Adrenal gland (tissue), 12 donors: ENCODE data around the gene SACM1L. TPM values are rescaled to one million over a fixed set of nuclear protein-coding genes. Genes with fewer than 3 reads are reported as not detected.

Source experiments
- DNase-seq, 7 donors: peaks; one replicate each; pipeline ENCODE4 v3.0.0-alpha.2; 2019 to 2020
- H3K27ac ChIP-seq, 5 donors: fragments of 200-600 bp; sonication (generic) in 4 of 5; 1 replicate in 3 of 5; 2 replicates in 2 of 5; pipeline versions ENCODE4 v1.5.1 to v1.8.0; 2016 to 2020; ENCODE audit warnings: mild to moderate bottlenecking in 1 of 5
- H3K27me3 ChIP-seq: fragments of 200-600 bp; 2 replicates; pipeline ENCODE4 v1.8.0; 2021
- H3K36me3 ChIP-seq, 2 donors: fragments of 200-600 bp; replicated peaks in 1 of 2; 1 replicate in 1 of 2; 2 replicates in 1 of 2; pipeline versions ENCODE4 v1.5.1 to v1.8.0; 2018 to 2022
- H3K4me1 ChIP-seq, 2 donors: fragments of 200-600 bp; replicated peaks in 1 of 2; 1 replicate in 1 of 2; 2 replicates in 1 of 2; pipeline versions ENCODE4 v1.5.1 to v1.8.0; 2018 to 2021
- H3K4me3 ChIP-seq, 4 donors: fragments of 200-600 bp; sonication (generic) in 3 of 4; one replicate each; pipeline ENCODE4 v1.5.1; 2016 to 2018
- H3K9me3 ChIP-seq, 3 donors: fragments of 200-600 bp; sonication (generic) in 1 of 3; replicated peaks in 1 of 3; 1 replicate in 2 of 3; 2 replicates in 1 of 3; pipeline versions ENCODE4 v1.5.1 to v1.8.0; 2016 to 2021
- CTCF ChIP-seq, 6 experiments: fragments of 450-650 bp in 4 of 6; fragments of 200-600 bp in 2 of 6; sonication (generic) in 1 of 6; IDR thresholded peaks; 1 replicate in 5 of 6; 2 replicates in 1 of 6; pipeline versions ENCODE4 v1.5.1 to v1.8.0; 2016 to 2021; ENCODE audit warnings: antibody characterized with exemption in 6 of 6, mild to moderate bottlenecking in 2 of 6, moderate library complexity in 1 of 6
- POLR2A ChIP-seq, 2 donors: fragments of 450-650 bp; IDR thresholded peaks; one replicate each; pipeline ENCODE4 v1.6.1; 2017; ENCODE audit warnings: antibody characterized with exemption in 2 of 2, mild to moderate bottlenecking in 2 of 2, moderate library complexity in 1 of 2
- WGBS, 4 donors: extraction: QIAGEN DNeasy Blood & Tissue Kit in 2 of 4; methylation state at CpG; one replicate each; pipeline versions ENCODE4 v1.1.5 to v1.1.7; 2013 to 2017; 5-methylcytosine and 5-hydroxymethylcytosine counted together
- intact Hi-C, 2 donors: fragments of 100-400 bp; cut with DNase I; formaldehyde crosslinking; loops; one replicate each; pipeline versions ENCODE4 v1.14.1 to v1.15.0; 2022 to 2023
- polyA plus RNA-seq, 3 donors: library from polyadenylated mRNA; stranded (reverse); fragments of 200-250 nt in 2 of 3; fragments of 350-450 nt in 1 of 3; fragmentation: Illumina TruSeq in 1 of 3; extraction: RNeasy Lipid Tissue Mini Kit (QIAGEN cat#74804) in 1 of 3; gene quantifications; one replicate each; pipeline ENCODE4 v1.2.3, GENCODE V29; 2013 to 2014
- total RNA-seq, 9 donors: library from RNA; depleted of rRNA in 4 of 9; stranded (reverse); fragments of >200 nt in 4 of 9; fragments of 120-200 nt in 1 of 9; fragmentation: NEBNext Ultra II Directional in 1 of 9; extraction: Animal tissue kit (Norgen Biotek cat#: 25700) in 1 of 9; gene quantifications; one replicate each; pipeline versions ENCODE4 v1.1.0 to v1.2.4, GENCODE V29; 2013 to 2023
- donor health status: healthy with polysubstance abuse.
- donor health status: Bipolar disorder and iron deficiency.
- donor health status: DM: yes; HTN: yes; CAD: no.
- donor health status: DM: no; HTN: no; CAD: no.
- donor health status: DM: no; HTN: no; CAD: no.
- donor health status: DM: yes; HTN: yes; CAD: no.

Gene SACM1L
- total and polyA plus RNA-seq, 12 donors: 22.5 to 63.2 (median 44.8) TPM

GRCh38 chr3:45719655-45720487, 30.7 kb downstream of the SACM1L start:
- intact Hi-C loops: no loop called here
- Histone ChIP-seq H3K36me3 (peaks cover 0 to 21% of the 10 kb centered on the region in 2 donors), H3K27me3 (no peaks in the 10 kb centered on the region), H3K4me3 (no peak overlapping the region), H3K9me3 (no peaks in the 10 kb centered on the region), H3K4me1 (no peaks in the 10 kb centered on the region), H3K27ac (no peak overlapping the region)
- TF ChIP-seq CTCF (IDR thresholded peaks at IDR 0.05) (no peak), POLR2A (IDR thresholded peaks at IDR 0.05) (no peak)
- no peak for DNase-seq
- 75 to 85% (median 83%) methylated on average over 3 of the region's 3 CpGs for WGBS, 4 donors

- H3K27me3 ChIP-seq: no peaks in the 10 kb centered on the region
- DNase-seq: no peak
- no peak overlapping the region for H3K4me3 ChIP-seq
- intact Hi-C loops: no loop called here
- TF ChIP-seq POLR2A (IDR thresholded peaks at IDR 0.05): no peak
- no peak for TF ChIP-seq CTCF (IDR thresholded peaks at IDR 0.05)
- no peak overlapping the region for H3K27ac ChIP-seq
- 77 to 89% (median 80%) methylated on average over 3 of the region's 3 CpGs for WGBS, 4 donors
- H3K36me3 ChIP-seq: peaks cover 0 to 13% of the 10 kb centered on the region in 2 donors
- H3K4me1 ChIP-seq: no peaks in the 10 kb centered on the region
- no peaks in the 10 kb centered on the region for H3K9me3 ChIP-seq
Observed at GRCh38 chr3:45724911-45725310, 35.7 kb downstream of the SACM1L start.

GRCh38 chr3:45729614-45730013, 40.4 kb downstream of the SACM1L start:
- H3K9me3 ChIP-seq: no peaks in the 10 kb centered on the region
- TF ChIP-seq CTCF (IDR thresholded peaks at IDR 0.05) (no peak), POLR2A (IDR thresholded peaks at IDR 0.05) (no peak)
- H3K36me3 ChIP-seq: peaks cover 0 to 33% of the 10 kb centered on the region in 2 donors

GRCh38 chr3:45730409-45731154, 41.4 kb downstream of the SACM1L start:
- peaks cover 0 to 42% of the 10 kb centered on the region in 2 donors for H3K36me3 ChIP-seq
- 85 to 97% (median 89%) methylated on average over 4 of the region's 4 CpGs for WGBS, 4 donors
- no peak overlapping the region for H3K4me3 ChIP-seq
- intact Hi-C loops: no loop called here
- H3K27me3 ChIP-seq: no peaks in the 10 kb centered on the region
- DNase-seq: no peak
- no peaks in the 10 kb centered on the region for H3K4me1 ChIP-seq
- no peak overlapping the region for H3K27ac ChIP-seq
- no peaks in the 10 kb centered on the region for H3K9me3 ChIP-seq
- TF ChIP-seq CTCF (IDR thresholded peaks at IDR 0.05): no peak
- no peak for TF ChIP-seq POLR2A (IDR thresholded peaks at IDR 0.05)

More at GRCh38 chr3:45729614-45730013, 40.4 kb downstream of the SACM1L start:
- WGBS, 4 donors: 73 to 98% (median 93%) methylated on average over 2 of the region's 2 CpGs
- intact Hi-C loops: no loop called here
- no peak overlapping the region for H3K27ac ChIP-seq
- no peak for DNase-seq
- no peaks in the 10 kb centered on the region for H3K4me1 ChIP-seq
- H3K27me3 ChIP-seq: no peaks in the 10 kb centered on the region
- H3K4me3 ChIP-seq: no peak overlapping the region
